Activated T-cell treated with anti-CD3 and anti-CD28 coated beads, Interleukin-2, amount 50 U/mL, for 48 hours (primary cell): Measurements from ENCODE around the gene EP400.
"Not testable (repeated sequence)": the region's sequence is repeated elsewhere in the genome, so short reads cannot be mapped to it uniquely, and the experiment has no call there.

Experiments
- DNase-seq, 2 experiments: peaks; one replicate each; pipeline ENCODE4 v3.0.0-alpha.2; 2020

The EP400 gene

DNA sequence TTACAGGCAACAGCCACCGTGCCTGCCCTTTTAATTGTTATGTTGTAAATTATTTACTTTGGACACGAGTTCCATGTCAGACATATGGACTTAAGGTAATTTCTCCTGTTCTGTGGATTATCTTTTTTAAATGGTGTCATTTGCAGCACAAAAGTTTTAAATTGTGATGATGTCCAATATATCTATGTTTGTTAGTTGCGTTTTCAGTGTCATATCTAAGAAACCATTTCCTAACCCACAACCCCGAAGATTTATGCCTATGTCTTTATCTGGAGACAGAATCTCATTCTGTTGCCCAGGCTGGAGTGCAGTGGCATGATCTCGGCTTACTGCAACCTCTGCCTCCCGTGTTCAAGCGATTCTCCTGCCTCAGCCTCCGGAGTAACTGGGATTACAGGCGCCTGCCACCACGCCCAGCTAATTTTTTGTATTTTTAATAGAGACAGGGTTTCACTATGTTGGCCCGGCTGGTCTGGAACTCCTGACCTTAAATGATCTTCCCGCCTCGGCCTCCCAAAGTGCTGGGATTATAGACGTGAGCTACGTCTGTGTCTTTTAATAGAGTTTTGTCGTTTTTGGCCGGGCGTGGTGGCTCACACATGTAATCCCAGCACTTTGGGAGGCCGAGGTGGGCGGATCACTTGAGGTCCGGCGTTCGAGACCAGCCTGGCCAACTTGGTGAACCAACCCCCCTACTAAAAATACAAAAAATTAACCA, 870 bp upstream of the EP400 start:
- DNase-seq, result not testable (repeated sequence)

DNA sequence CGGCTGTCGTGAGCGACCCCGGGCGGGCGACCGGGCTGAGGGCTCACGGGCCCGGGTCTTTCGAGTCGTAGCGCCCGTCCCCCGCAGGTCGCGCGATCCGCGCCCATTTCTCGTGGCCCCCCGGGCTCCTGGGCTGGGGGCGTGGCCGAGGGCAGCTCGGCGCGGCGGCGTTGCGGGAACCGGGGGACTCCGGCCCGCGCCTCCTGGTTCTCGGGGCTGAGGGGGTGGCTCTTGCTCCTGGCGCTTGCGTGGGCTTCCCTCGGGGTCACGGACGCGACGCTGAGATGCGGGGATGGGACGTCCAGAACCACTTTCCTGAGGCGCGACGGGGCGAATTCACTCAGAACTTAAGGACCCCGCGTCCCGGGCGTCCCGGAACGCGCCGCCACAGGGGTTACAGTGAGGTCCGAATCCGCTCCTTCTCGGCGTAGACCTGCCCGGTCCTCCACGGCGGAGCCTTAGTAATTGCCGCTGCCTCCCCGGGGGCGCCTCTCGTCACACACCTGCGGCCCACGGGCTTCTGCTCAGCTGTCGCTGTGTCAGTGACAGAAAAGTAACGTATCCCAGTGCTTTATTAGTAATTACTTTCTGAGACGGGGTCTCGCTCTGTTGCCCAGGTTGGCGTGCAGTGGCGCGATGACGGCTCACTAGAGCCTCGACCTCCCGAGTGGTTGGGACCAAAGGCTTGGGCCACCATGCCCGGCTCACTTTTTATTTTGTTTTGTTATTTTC, 606 bp downstream of the EP400 start:
- DNase-seq, result peak; percentile 59 to 60

- DNase-seq, result peak in 1 of 2 experiments; percentile 8
Measured at GRCh38 chr12:131953810-131954209, 4.1 kb downstream of the EP400 start.

GRCh38 chr12:131954460-131954859, 4.7 kb downstream of the EP400 start:
- DNase-seq, result peak in 1 of 2 experiments; percentile 4

DNA sequence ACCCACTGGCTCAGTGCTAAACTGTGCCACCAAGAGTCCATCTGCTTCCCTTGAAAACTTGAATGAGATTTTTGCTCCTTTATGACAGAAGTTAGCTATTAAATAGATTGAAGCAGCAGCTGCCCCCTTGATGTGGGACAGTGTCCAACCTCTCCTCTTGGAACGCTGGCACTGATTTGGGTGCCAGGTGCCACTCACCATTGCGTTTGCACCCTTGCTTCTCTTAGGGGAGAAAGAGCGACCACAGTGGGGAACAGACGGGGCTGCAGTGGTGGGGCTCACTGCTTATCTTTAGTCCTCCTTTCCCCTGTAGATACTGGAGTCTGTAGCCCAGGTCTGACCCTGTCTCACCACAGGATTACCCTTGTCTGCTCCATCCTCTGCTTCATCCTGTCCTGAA, 9.4 kb downstream of the EP400 start:
- DNase-seq, result peak in 1 of 2 experiments; percentile 7

- DNase-seq, result peak in 1 of 2 experiments; percentile 19
Measured at GRCh38 chr12:131959641-131960589, 10.2 kb downstream of the EP400 start.

- peak in 1 of 2 experiments; percentile 4 for DNase-seq
Measured at GRCh38 chr12:131960590-131961325, 11.0 kb downstream of the EP400 start.

DNA sequence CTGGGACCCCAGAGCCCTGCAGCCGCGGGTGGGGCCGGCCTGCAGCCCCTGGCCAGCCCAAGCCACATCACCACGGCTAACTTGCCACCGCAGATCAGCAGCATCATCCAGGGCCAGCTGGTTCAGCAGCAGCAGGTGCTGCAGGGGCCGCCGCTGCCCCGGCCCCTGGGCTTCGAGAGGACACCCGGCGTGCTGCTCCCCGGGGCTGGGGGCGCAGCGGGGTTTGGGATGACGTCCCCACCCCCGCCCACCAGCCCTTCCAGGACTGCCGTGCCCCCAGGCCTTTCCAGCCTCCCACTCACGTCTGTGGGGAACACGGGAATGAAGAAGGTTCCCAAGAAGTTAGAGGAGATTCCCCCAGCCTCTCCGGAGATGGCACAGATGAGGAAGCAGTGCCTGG, 11.6 kb downstream of the EP400 start:
- not testable (repeated sequence) for DNase-seq

- DNase-seq, result peak in 1 of 2 experiments; percentile 9
Measured at GRCh38 chr12:131962069-131962468, 12.3 kb downstream of the EP400 start.

GRCh38 chr12:131963381-131963780, 13.6 kb downstream of the EP400 start:
- peak in 1 of 2 experiments; percentile 13 for DNase-seq

- DNase-seq, result no peak
Measured at GRCh38 chr12:131965073-131965472, 15.3 kb downstream of the EP400 start.

DNA sequence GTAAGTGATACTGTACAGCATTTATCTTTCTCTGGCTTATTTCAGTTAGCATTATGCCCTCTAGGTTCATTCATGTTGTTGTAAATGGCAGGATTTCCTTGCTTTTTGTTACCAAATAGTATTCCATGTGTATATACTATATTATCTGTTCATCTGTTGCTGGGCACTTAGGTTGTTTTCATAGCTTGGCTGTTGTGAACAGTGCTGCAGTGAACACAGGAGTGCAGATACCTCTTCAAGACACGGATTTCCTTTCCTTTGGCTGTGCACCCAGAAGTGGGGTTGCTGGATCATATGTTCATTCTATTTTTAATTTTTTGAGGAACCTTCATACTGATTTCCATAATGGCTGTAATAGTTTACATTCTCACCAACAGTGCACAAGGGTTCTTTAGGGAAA, 21.5 kb downstream of the EP400 start:
- DNase-seq, result no peak

DNA sequence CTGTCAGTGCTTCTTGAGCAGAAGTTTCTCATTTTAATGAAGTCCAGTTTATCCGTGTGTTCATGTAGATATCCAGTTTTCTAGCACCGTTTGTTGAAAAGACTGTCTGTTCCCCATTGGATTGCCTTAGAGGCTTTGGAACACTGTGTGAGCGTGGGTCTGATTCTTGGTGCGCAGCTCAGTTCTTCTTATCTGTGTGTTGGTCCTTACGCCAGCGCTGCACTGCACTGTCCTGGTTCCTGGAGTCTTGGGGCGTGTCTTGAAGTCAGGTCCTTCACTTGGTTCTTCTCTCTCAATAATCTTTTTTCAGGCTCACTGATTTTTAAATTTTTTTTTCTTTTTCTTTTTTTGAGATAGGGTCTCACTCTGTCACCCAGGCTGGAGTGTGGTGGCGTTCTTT, 25.5 kb downstream of the EP400 start:
- peak in 1 of 2 experiments; percentile 13 for DNase-seq

- no peak for DNase-seq
Measured at GRCh38 chr12:131979606-131980005, 29.9 kb downstream of the EP400 start.

DNA sequence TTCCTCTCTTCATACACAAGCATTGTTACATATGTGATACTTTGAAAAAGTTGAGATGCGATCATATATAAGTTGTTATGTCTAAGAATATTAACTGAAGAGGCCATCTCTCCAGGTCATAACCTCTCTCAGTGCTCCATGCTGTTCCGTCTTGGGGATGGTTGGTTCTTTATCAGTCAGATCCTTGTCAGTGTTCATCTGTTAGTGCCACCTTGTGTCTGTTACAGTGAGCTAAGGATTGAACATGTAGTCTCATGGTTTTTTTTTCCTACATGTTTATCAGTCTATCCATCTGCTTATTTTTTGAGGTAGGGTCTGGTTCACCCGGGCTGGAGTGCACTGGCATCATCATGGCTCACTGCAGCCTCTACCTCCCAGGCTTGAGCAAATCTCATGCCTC, 30.5 kb downstream of the EP400 start:
- DNase-seq, result no peak

DNA sequence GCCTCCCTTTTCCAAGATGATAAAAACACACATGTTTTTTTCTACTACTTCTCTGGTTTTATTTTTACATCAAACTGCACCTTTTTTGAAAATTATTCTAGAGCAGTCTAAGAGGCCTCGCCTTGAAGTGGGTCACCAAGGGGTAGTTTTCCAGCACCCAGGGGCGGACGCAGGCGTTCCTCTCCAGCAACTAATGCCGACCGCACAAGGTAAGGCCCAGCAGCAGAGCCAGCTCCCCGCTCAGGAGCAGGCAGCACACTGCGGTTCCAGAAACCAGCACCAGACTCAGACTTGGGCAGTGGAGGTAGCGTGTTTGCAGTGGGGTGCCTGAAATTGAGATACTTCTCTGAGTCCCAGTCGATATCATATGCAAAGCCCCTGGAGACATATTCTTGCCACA, 31.6 kb downstream of the EP400 start:
- peak in 1 of 2 experiments; percentile 3 for DNase-seq

- peak in 1 of 2 experiments; percentile 2 for DNase-seq
Measured at GRCh38 chr12:131982041-131982440, 32.3 kb downstream of the EP400 start.

GRCh38 chr12:131983026-131983425, 33.3 kb downstream of the EP400 start:
- DNase-seq, result peak in 1 of 2 experiments; percentile 7

GRCh38 chr12:131983554-131983953, 33.8 kb downstream of the EP400 start:
- peak in 1 of 2 experiments; percentile 4 for DNase-seq

DNA sequence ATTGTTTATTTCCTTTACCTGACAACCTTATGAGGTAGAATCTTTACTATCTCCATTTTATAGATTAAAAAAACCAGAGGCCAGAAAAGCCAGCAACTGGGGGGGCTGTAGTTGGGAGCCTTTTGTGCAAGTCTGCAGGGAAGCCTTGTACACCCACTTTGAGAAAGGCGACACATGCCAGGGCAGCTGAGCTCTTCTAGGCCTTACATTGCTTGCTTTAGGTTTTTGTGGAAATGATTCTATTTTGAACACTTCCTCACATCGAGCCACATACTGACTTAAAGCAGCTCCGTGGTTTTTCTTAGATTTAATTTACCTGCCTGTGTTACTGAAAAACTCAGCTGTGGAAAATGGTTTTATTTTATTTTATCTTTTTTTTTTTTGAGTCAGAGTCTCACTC, 34.6 kb downstream of the EP400 start:
- peak in 1 of 2 experiments; percentile 2 for DNase-seq

- not testable (repeated sequence) for DNase-seq
Measured at GRCh38 chr12:131985510-131985875, 35.8 kb downstream of the EP400 start.

DNA sequence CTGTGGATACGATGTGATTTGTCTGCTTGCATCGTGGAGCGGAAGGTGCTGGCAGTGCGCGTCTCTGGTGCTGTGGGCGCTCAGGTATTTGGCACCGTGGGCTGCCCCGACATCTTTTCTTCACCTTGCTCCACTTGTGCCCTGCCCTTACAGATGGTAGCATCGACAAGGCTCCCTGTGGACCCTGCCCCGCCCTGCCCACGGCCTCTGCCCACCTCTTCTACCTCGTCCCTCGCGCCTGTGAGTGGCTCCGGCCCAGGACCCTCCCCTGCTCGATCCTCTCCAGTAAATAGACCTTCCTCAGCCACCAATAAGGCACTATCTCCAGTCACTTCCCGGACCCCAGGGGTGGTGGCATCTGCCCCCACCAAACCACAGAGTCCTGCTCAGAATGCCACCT, 36.6 kb downstream of the EP400 start:
- no peak for DNase-seq
